GM19328 (cell line): ENCODE measurements around the gene NUDT16.
"Not testable (repeated sequence)": the region's sequence is repeated elsewhere in the genome, so short reads cannot be mapped to it uniquely, and the experiment has no call there.

Experiments
- ATAC-seq: cut with Tn5 transposase; IDR thresholded peaks from one replicate; pipeline ENCODE4 v1.9.1; 2021; ENCODE audit warnings: mild to moderate bottlenecking, moderate library complexity; ENCODE audit not compliant: unreplicated experiment

NUDT16 gene

DNA sequence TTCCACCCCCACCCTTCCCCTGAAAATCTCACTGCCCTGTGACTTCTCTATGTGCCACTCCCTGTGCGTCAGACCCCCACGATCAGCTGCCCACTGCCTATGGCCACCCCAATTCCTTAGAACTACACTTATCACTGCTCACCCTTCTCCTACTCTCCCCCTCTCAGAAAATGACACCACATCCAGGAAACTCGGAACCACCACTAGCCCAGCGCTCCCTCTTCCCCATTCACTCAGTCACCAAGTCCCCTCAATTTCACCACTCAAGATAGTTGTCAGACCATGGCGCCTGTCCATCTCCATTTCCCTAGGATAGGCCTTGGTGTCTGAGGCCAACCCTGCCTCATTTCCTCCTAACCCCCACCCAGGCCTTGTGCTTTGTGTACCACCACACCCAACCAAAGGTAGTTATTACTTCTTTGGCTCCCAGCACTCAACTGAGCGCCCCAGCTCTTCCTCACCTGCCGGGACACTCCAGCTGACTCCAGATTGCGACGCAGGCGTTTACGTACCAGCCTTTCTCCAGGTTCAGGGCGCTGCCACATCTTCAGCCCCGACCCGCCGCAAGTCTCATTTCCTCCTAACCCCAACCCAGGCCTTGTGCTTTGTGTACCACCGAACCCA, 641 bp upstream of the NUDT16 start:
- not testable (repeated sequence) for ATAC-seq

DNA sequence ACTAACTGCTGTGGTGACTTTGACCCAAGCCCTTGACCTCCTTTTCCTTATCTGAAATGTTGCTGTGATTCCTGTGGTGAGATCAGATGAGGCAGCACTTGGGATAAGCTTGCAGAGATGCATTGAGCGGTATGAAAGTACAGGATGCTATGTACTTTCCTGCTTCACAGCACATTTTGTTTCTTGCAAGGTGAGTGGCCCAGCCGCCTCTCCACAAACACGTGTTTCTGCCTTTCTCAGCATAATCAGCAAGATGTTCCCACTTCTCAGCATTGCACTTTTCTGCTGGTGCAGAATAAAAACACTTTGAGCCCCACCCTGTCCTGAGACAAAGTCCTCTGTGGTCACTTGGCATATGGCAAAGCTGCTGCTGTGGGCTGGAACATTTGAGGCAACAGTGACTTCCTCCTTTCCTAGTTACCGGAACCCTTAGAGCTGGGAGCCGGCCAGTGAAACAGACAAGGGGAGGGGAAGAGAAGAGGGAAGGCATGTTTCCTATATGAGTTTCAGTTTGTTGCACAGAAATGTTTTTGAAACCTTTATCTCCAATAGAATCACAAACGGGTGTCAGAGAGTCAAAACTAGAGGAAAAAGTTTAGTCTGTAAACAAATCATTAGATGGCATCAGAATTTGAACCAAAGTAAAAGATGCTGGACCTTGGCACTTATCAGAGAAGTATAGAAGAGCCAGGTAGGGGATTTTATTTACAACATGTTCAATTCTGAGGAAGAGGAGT, 5.0 kb downstream of the NUDT16 start:
- no peak for ATAC-seq

DNA sequence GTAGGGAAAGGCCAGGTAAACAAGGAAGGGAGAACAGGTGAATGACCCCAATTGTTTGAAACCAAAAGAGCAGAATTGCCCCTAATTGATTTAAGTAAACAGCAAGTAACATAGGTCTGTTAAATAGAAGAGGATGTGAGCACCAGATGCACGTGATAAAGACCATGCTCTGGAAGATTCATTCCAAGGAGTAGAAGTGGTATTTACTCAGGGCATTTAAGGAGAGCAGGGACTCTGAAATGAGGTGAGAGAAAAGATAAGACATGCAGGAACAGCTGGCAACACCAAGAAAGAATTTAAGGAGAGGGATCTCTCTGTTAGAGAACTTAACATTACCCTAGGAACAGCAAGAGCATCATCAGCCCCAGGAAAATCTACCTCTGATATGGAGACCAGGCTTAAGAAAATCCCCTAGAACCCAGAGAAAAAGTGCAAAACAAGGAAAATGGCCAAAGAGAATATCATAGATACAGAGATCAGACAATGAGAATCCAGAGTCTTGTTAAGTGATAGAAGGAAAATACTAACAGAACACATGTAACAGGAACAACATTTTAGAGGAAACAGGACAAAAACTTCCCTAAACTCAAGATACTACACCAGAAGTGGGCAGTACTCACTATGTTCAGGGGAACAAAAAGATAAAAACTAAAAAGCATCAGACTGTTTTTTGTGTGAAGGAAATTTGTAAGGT, 6.4 kb downstream of the NUDT16 start:
- ATAC-seq, result no peak

DNA sequence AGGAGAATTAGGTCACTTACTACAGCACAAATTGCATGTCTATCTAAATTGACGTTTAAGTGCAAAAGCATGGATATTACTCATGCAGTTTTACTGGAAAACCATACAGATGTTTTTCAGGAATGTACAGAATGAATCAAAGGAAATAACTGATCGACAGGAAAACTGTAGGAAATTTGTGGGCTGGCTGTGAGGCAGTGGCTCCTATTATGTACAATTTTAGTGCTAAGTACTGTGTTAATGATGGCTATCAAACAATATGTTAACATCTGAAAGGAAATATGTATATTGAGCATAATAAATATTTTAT, 6.9 kb downstream of the NUDT16 start:
- ATAC-seq, result no peak

DNA sequence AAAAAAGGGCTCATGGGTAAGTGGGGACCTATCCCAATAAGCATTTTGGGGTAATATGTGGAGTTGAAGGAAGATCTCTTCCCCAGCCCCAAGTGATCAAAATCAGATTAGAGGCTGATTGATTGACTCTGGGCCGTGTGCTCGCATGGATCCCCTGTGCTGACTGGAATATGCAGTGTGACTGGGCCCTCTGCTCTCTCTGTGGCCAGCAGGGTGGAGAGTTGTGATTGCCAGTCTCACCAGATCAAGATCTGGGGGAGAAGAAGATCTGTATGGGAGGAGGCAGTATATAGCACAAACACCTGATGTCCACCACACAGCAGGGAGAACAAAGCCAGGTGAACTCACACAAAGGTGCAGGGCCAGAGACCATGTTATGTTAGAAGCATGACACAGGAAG, 8.8 kb downstream of the NUDT16 start:
- ATAC-seq, result no peak

- ATAC-seq, result no peak
These were observed 11.5 kb downstream of the NUDT16 start for GRCh38 chr3:131393051-131393450.

- ATAC-seq, result no peak
These were observed 12.3 kb downstream of the NUDT16 start for GRCh38 chr3:131393868-131394267.

DNA sequence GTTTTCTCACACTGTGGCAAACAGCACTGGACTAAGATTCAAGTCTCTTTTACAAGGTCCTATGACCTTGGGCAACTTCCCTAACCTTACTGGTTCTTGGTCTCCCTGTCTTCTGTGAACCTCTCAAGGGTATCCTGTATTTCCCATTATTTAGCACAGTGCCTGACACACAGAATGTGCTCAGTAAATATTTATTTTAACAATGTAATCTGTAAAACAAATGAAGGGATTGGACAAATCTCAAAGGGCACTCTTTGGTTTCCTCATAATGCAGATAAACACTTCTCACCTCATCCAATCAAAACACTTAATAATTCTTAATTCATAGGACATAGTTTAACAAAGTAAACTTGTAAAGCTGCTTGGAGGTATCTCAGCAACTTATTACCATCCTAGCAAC, 12.8 kb downstream of the NUDT16 start:
- no peak for ATAC-seq

- ATAC-seq, result no peak
These were observed 14.6 kb downstream of the NUDT16 start for GRCh38 chr3:131396170-131396569.

DNA sequence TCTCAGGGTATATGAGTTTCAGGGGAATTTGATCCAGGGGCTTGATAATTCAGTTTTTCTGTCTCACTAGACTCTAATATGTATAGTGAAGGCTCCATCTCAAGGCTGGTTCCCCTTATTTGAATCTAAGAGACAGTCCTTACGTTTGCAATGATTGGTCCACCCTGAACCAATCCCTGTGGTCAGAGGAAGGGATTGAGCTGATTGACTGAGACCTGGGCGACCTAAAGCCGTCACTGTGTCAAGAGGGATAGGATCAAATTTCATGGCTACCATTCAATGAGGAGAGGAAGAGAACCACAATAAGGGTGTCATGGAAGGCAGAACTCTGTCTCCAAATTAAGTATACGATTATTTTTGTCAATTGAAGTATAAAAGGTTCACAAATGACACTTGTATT, 16.3 kb downstream of the NUDT16 start:
- no peak for ATAC-seq

- ATAC-seq, result no peak
These were observed 20.4 kb downstream of the NUDT16 start for GRCh38 chr3:131401978-131402377.

- no peak for ATAC-seq
These were observed 20.9 kb downstream of the NUDT16 start for GRCh38 chr3:131402391-131403039.

- no peak for ATAC-seq
These were observed 21.8 kb downstream of the NUDT16 start for GRCh38 chr3:131403216-131403895.

DNA sequence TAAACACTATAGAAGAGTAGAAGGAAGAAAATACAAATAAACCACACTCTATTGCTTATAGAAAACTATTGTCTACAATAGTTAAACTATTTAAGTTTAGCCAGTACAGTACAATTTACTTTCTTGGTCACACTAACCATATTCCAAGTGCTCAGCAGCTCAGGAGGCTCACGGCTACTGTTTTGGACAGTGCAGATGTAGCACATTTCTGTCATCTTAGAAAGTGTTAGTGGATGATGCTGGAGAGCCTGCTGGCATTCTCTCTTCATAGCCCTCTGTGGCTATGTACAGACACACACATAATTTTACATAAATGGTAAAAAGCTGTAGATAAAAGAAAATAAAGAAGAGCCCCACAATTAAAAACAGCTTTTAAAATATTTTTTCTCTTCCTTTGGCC, 23.8 kb downstream of the NUDT16 start:
- ATAC-seq, result no peak

DNA sequence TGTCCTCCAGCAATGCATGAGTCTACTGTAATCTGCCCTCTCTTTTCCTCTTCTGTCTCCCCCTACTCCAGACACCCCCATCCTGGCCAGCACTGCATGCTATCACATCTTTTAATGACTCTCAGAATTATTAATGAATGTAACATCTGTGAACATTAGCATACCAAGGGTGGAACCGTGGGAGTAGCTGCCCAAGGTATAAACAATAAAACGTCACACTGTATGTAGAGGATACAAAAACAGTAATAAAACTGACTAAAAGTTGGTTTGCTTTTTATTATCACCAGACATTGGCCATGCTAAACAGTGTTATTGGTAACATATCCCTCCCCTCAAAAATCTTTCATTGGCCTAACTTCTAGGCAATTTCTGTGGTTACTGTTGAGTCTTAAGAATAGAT, 24.7 kb downstream of the NUDT16 start:
- ATAC-seq, result no peak

- no peak for ATAC-seq
These were observed 36.2 kb downstream of the NUDT16 start for GRCh38 chr3:131417751-131418150.

DNA sequence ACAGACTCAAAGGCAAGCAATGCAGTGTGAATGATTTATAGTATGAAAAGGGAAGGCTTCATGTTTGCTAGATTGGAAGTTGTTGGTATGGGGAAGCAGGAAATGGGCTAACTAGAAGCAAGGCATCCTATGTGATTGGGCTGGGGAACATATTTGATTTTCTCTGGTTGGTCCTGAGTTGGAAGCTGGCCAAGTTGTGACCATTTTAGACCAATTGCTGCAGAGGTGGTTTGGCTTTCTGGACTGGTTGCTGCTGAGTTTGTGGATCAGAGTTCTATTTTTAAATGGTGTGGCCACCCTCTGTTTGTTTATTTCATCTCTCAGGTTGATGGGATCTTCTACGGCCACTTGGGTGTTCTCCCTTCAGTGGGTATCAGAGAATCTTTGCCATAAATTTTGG, 39.7 kb downstream of the NUDT16 start:
- ATAC-seq, result no peak

DNA sequence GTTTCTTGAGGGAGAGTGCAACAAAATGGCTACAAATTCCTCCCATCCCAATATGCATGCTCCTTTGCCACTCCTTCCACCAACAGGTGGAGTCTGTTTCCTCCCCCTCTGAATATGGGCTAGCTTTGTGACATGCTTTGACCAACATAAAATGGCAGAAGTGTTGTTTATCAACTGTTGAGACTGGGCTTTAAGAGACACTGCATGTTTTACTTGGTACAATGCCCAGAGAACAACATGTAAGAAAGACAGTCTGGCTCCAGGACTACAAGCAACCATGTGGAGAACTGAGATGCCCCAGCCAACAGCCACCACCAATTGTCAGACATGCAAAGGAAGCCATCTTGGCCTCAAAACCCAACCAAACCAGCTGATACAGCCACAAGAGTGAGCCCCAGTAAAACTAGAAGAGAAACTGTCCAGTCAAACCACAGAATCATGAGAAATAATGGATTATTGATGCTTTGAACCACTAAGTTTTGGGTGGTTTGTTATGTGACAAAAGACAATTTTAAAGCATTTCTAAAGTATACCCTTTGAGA, 40.5 kb downstream of the NUDT16 start:
- ATAC-seq, result no peak

DNA sequence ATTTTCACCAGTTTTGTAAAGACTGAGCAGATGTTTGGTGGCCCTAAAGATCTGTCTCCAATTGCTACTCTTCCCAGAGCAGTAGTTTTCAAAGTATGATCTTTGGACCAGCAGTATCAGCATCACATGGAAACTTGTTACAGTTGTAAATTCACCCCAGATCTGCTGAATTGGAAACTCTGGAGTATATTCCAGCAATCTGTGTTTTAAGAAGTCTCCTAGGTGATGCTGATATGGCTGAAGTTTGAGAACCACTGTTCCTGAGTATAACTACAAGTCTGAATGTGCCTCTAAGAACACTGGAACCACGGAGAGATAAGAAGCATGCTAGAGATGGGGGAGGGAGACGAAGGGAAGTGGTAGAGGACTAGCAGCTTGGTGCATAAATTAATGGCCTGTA, 45.7 kb downstream of the NUDT16 start:
- no peak for ATAC-seq

GRCh38 chr3:131431754-131432153, 50.2 kb downstream of the NUDT16 start:
- no peak for ATAC-seq

GRCh38 chr3:131432441-131432840, 50.9 kb downstream of the NUDT16 start:
- ATAC-seq, result no peak
